ENCODE data around the gene MAOA. TPM values are rescaled to one million over a fixed set of nuclear protein-coding genes. Genes with fewer than 3 reads are reported as not detected.

Gene MAOA
- total RNA-seq, 1 experiment from 2014 or later, result not detected

DNA sequence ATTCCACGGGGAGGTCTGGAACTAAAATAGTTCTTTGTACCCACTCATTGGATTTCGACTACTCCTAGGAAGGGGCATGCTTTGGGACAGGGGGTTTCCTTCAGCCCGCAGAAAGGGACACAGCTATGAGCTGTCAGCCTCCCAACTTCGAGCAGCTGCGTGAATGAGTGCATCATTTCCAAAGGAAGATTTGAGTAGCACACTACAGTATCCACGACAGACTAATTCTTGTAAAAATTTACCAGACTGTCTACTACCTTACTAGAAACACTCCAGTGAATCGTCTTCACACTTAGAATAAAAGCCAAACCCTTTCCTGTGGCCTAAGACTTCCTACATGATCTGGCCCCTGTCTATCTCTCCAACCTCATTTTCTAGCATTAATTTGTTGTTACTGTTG, 101.9 kb downstream of the MAOA start:
- no peaks in the 10 kb centered on the region for H3K4me1 ChIP-seq (ENCODE audit: low read length)
- no peaks in the 10 kb centered on the region for H3K9me3 ChIP-seq (ENCODE audit: low read length)
- H3K9me2 ChIP-seq (replicated peaks; ENCODE audit: insufficient read depth, low read length), result no peaks in the 10 kb centered on the region
- no peak overlapping the region for H2AFZ ChIP-seq (ENCODE audit: low read length)
- no peaks in the 10 kb centered on the region for H4K20me1 ChIP-seq (ENCODE audit: insufficient read depth, low read depth, low read length)
- no peaks in the 10 kb centered on the region for H3K27me3 ChIP-seq (ENCODE audit: low read length)
- no peak overlapping the region for H3K4me3 ChIP-seq (ENCODE audit: low read length)
- H3K27ac ChIP-seq (ENCODE audit: low read length), result no peak overlapping the region
- H3K79me2 ChIP-seq (ENCODE audit: low read length), result no peaks in the 10 kb centered on the region
- H3K36me3 ChIP-seq (ENCODE audit: insufficient read depth, low read length), result no peaks in the 10 kb centered on the region
- DNase-seq, result no peak
- no peak overlapping the region for H3K9ac ChIP-seq (ENCODE audit: low read length)
- no peak overlapping the region for H3K4me2 ChIP-seq (ENCODE audit: low read depth, low read length, poor library complexity, severe bottlenecking)

GRCh38 chrX:43785930-43786591, 130.0 kb downstream of the MAOA start:
- Histone ChIP-seq H3K9me2 (replicated peaks; ENCODE audit: insufficient read depth, low read length) (no peaks in the 10 kb centered on the region), H3K9ac (ENCODE audit: low read length) (no peak overlapping the region), H4K20me1 (ENCODE audit: insufficient read depth, low read depth, low read length) (no peaks in the 10 kb centered on the region), H3K9me3 (ENCODE audit: low read length) (no peaks in the 10 kb centered on the region), H3K27ac (ENCODE audit: low read length) (no peak overlapping the region), H3K4me1 (ENCODE audit: low read length) (no peaks in the 10 kb centered on the region), H2AFZ (ENCODE audit: low read length) (no peak overlapping the region), H3K36me3 (ENCODE audit: insufficient read depth, low read length) (no peaks in the 10 kb centered on the region), H3K27me3 (ENCODE audit: low read length) (no peaks in the 10 kb centered on the region), H3K4me3 (ENCODE audit: low read length) (no peak overlapping the region), H3K79me2 (ENCODE audit: low read length) (no peaks in the 10 kb centered on the region), H3K4me2 (ENCODE audit: low read depth, low read length, poor library complexity, severe bottlenecking) (no peak overlapping the region)
- DNase-seq, result no peak

Other genes starting within 250 kb of the MAOA start
- not detected in 2 replicates for gene MAOB, start 226.2 kb downstream of the MAOA start, total RNA-seq (2014; rRNA removed; shearing (Covaris generic); ENCODE audit: low replicate concordance)